WTC11 (cell line): ENCODE data around the gene CELF2.

Experiments
- CTCF ChIP-seq: fragments of 200-600 bp; IDR thresholded peaks from 2 replicates; pipeline ENCODE4 v1.8.0; 2022; ENCODE audit warnings: antibody characterized with exemption
- SMAD3 ChIP-seq: sonication (generic); formaldehyde crosslinking; IDR thresholded peaks from 2 replicates; pipeline ENCODE4 v1.8.0; 2022; ENCODE audit warnings: missing genetic modification reagents, mild to moderate bottlenecking, borderline replicate concordance
- TEAD1 ChIP-seq: sonication (generic); formaldehyde crosslinking; IDR thresholded peaks from 2 replicates; pipeline ENCODE4 v1.8.0; 2022; ENCODE audit warnings: mild to moderate bottlenecking, missing genetic modification reagents
- TF ChIP-seq, protein P1 (sequence below): sonication (generic); formaldehyde crosslinking; IDR thresholded peaks from 2 replicates; pipeline ENCODE4 v1.8.0; 2022; ENCODE audit warnings: mild to moderate bottlenecking, missing genetic modification reagents

- TF ChIP-seq SMAD3 (no peak), CTCF (no peak), TEAD1 (CRISPR knock-in tag) (no peak)
- TF ChIP-seq, protein P1, sequence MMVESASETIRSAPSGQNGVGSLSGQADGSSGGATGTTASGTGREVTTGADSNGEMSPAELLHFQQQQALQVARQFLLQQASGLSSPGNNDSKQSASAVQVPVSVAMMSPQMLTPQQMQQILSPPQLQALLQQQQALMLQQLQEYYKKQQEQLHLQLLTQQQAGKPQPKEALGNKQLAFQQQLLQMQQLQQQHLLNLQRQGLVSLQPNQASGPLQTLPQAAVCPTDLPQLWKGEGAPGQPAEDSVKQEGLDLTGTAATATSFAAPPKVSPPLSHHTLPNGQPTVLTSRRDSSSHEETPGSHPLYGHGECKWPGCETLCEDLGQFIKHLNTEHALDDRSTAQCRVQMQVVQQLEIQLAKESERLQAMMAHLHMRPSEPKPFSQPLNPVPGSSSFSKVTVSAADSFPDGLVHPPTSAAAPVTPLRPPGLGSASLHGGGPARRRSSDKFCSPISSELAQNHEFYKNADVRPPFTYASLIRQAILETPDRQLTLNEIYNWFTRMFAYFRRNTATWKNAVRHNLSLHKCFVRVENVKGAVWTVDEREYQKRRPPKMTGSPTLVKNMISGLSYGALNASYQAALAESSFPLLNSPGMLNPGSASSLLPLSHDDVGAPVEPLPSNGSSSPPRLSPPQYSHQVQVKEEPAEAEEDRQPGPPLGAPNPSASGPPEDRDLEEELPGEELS, result no peak
These were observed 308.6 kb downstream of the CELF2 start for GRCh38 chr10:11326241-11326640.
